Calu3 (cell line): ENCODE measurements around the gene NCKAP5. TPM values are rescaled to one million over a fixed set of nuclear protein-coding genes. Genes with fewer than 3 reads are reported as not detected.

Experiments used
- BruUV-seq: library from RNA; stranded (reverse); fragments of 400-500 nt; replicated peaks from 2 replicates; lab custom pipeline; 2021; lab: Mats Ljungman, UMichigan
- CTCF ChIA-PET: fragments of 300-600 bp; sonication (Branson Sonifier 250); formaldehyde crosslinking; loops from one replicate; lab custom pipeline; 2022; ENCODE audit warnings: antibody characterized with exemption; lab: Charles Lee
- DNase-seq: peaks from one replicate; pipeline ENCODE4 v3.0.0; 2022
- H3K27ac Mint-ChIP-seq: one replicate; pipeline ENCODE4 v1.8.0; 2022; ENCODE audit warnings: mixed read lengths; ENCODE audit not compliant: unreplicated experiment
- H3K27me3 Mint-ChIP-seq: one replicate; pipeline ENCODE4 v1.8.0; 2022; ENCODE audit warnings: mixed read lengths; ENCODE audit not compliant: unreplicated experiment
- H3K36me3 Mint-ChIP-seq: one replicate; pipeline ENCODE4 v1.8.0; 2022; ENCODE audit warnings: mild to moderate bottlenecking, moderate library complexity, mixed read lengths; ENCODE audit not compliant: insufficient read depth, unreplicated experiment
- H3K4me1 Mint-ChIP-seq: one replicate; pipeline ENCODE4 v1.8.0; 2022; ENCODE audit warnings: mild to moderate bottlenecking, low read depth, mixed read lengths; ENCODE audit not compliant: unreplicated experiment
- H3K4me3 Mint-ChIP-seq: one replicate; pipeline ENCODE4 v1.8.0; 2022; ENCODE audit warnings: mild to moderate bottlenecking, low read depth, moderate library complexity, mixed read lengths; ENCODE audit not compliant: unreplicated experiment
- H3K9me3 Mint-ChIP-seq: one replicate; pipeline ENCODE4 v1.8.0; 2022; ENCODE audit warnings: low read depth, mixed read lengths; ENCODE audit not compliant: unreplicated experiment
- intact Hi-C: fragments of 100-400 bp; cut with micrococcal nuclease; formaldehyde crosslinking; loops from one replicate; pipeline ENCODE4 v1.10.0; 2022; ENCODE audit not compliant: unreplicated experiment
- total RNA-seq: library from RNA; stranded (reverse); gene quantifications from 2 replicates; pipeline ENCODE4 v1.2.3, GENCODE V29; 2022
- TF ChIP-seq, protein P1 (sequence below): fragments of 200-600 bp; IDR thresholded peaks from one replicate; pipeline ENCODE4 v1.8.0; 2022; ENCODE audit warnings: antibody characterized with exemption; ENCODE audit not compliant: unreplicated experiment

The NCKAP5 gene
- total RNA-seq, 1 experiment from 2014 or later: 2.2 TPM

DNA sequence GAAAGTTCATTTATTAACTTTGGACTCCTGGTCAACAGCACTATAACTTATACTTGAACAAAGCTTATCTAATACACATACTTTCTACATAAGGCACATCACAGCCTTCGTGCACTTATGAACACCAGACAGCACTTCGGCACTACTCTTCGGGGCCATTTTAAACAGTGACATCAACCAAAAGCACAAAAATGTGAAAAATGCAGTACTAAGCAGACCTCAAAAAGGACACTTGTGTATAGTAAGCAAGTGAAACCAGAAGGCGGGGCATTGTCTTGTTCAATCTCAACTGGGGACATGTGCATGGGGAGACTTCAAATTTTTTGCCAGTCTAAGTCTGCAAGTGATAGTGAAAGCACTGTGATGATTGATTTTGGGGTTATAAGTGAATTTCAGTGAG is 163.0 kb downstream of the NCKAP5 start:
- H3K4me3 Mint-ChIP-seq: no peak overlapping the region
- no peaks in the 10 kb centered on the region for H3K4me1 Mint-ChIP-seq
- H3K36me3 Mint-ChIP-seq: no peaks in the 10 kb centered on the region
- no TSS peak for BruUV-seq
- DNase-seq: no peak
- CTCF ChIA-PET: no interaction called here
- no peaks in the 10 kb centered on the region for H3K27me3 Mint-ChIP-seq
- TF ChIP-seq, protein P1, sequence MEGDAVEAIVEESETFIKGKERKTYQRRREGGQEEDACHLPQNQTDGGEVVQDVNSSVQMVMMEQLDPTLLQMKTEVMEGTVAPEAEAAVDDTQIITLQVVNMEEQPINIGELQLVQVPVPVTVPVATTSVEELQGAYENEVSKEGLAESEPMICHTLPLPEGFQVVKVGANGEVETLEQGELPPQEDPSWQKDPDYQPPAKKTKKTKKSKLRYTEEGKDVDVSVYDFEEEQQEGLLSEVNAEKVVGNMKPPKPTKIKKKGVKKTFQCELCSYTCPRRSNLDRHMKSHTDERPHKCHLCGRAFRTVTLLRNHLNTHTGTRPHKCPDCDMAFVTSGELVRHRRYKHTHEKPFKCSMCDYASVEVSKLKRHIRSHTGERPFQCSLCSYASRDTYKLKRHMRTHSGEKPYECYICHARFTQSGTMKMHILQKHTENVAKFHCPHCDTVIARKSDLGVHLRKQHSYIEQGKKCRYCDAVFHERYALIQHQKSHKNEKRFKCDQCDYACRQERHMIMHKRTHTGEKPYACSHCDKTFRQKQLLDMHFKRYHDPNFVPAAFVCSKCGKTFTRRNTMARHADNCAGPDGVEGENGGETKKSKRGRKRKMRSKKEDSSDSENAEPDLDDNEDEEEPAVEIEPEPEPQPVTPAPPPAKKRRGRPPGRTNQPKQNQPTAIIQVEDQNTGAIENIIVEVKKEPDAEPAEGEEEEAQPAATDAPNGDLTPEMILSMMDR: no peak
- intact Hi-C loops: no loop called here
- no peaks in the 10 kb centered on the region for H3K9me3 Mint-ChIP-seq
- H3K27ac Mint-ChIP-seq: no peak overlapping the region

- no peaks in the 10 kb centered on the region for H3K36me3 Mint-ChIP-seq
- no peak for DNase-seq
- no peaks in the 10 kb centered on the region for H3K4me1 Mint-ChIP-seq
- BruUV-seq: no TSS peak
- no peak overlapping the region for H3K4me3 Mint-ChIP-seq
- H3K9me3 Mint-ChIP-seq: no peaks in the 10 kb centered on the region
- H3K27me3 Mint-ChIP-seq: no peaks in the 10 kb centered on the region
- intact Hi-C loops: no loop called here
- CTCF ChIA-PET: no interaction called here
- TF ChIP-seq, protein P1: no peak
- no peak overlapping the region for H3K27ac Mint-ChIP-seq
Observed at GRCh38 chr2:133400411-133400810, 167.9 kb downstream of the NCKAP5 start.

- TF ChIP-seq, protein P1: no peak
- no peaks in the 10 kb centered on the region for H3K4me1 Mint-ChIP-seq
- intact Hi-C loops: no loop called here
- H3K9me3 Mint-ChIP-seq: no peaks in the 10 kb centered on the region
- peaks cover 21% of the 10 kb centered on the region for H3K27me3 Mint-ChIP-seq
- CTCF ChIA-PET: no interaction called here
- BruUV-seq: no TSS peak
- no peak overlapping the region for H3K27ac Mint-ChIP-seq
- H3K36me3 Mint-ChIP-seq: no peaks in the 10 kb centered on the region
- no peak overlapping the region for H3K4me3 Mint-ChIP-seq
- no peak for DNase-seq
Observed at GRCh38 chr2:133393895-133394294, 174.4 kb downstream of the NCKAP5 start.

GRCh38 chr2:133390156-133390555 is 178.1 kb downstream of the NCKAP5 start:
- TF ChIP-seq, protein P1: no peak
- Mint-ChIP-seq H3K9me3 (peaks cover 8% of the 10 kb centered on the region), H3K27ac (no peak overlapping the region), H3K4me3 (no peak overlapping the region), H3K4me1 (no peaks in the 10 kb centered on the region), H3K27me3 (peaks cover 51% of the 10 kb centered on the region), H3K36me3 (no peaks in the 10 kb centered on the region)
- no TSS peak for BruUV-seq
- CTCF ChIA-PET: no interaction called here
- intact Hi-C loops: no loop called here
- DNase-seq: no peak
